ENCODE results near the gene TBCA. TPM values are rescaled to one million over a fixed set of nuclear protein-coding genes. Genes with fewer than 3 reads are reported as not detected.

The TBCA gene
- polyA plus RNA-seq, 1 of the 3 experiments (the other 2 are of a cell fraction) = 199 TPM

- POLR2A ChIA-PET = no interaction called here
- CTCF ChIA-PET = interaction anchor here (1.3 kb wide), 1 partner anchor 9 kb away, joined by 3 read pairs; no protein-coding TSS in a partner anchor
- WGBS (ENCODE audit: low lambda C conversion rate) = 21% methylated on average over 1 of the region's 1 CpG
- no peak overlapping the region for H3K4me2 ChIP-seq
- H4K20me1 ChIP-seq (ENCODE audit: insufficient read depth) = no peaks in the 10 kb centered on the region
- no peaks in the 10 kb centered on the region for H3K36me3 ChIP-seq (replicated peaks in 1 of 2; ENCODE audit: control insufficient read depth in 1 of 2, insufficient read depth in 2 of 2, low read length in 1 of 2)
- no peaks in the 10 kb centered on the region for H3K4me1 ChIP-seq (ENCODE audit: control insufficient read depth in 1 of 2, insufficient read depth in 2 of 2, low read depth in 1 of 2, low read length in 1 of 2)
- no peaks in the 10 kb centered on the region for H3K79me2 ChIP-seq (ENCODE audit: insufficient read depth)
- DNase-seq = no peak
- no peak overlapping the region for H3K4me3 ChIP-seq (ENCODE audit: low read depth in 2 of 2, low read length in 1 of 2)
- H2AFZ ChIP-seq (ENCODE audit: low read depth) = no peak overlapping the region
- 0 out of 2 replicates have a peak, but pooled peaks cover 5% of the 10 kb centered on the region for H3K9me3 ChIP-seq
- H3K9me2 ChIP-seq = no peaks in the 10 kb centered on the region
- H3K9ac ChIP-seq = no peak overlapping the region
- no peak overlapping the region for H3K27ac ChIP-seq (ENCODE audit: low read depth in 2 of 2, low read length in 1 of 2)
- no peaks in the 10 kb centered on the region for H3K27me3 ChIP-seq (ENCODE audit: insufficient read depth)
- no peaks in the 10 kb centered on the region for H3F3A ChIP-seq (replicated peaks; ENCODE audit: insufficient read depth)
- TF ChIP-seq CHD2 (IDR thresholded peaks at IDR 0.05; ENCODE audit: low read length, partially characterized antibody) (no peak), EP300 (IDR thresholded peaks at IDR 0.05; ENCODE audit: borderline replicate concordance in 1 of 2, low read depth in 1 of 2, low read length in 1 of 2) (no peak), USF1 (IDR thresholded peaks at IDR 0.05; ENCODE audit: borderline replicate concordance, low read depth) (no peak), CTCF (IDR thresholded peaks at IDR 0.05) (no peak), PBX3 (IDR thresholded peaks at IDR 0.05) (no peak), EZH2phosphoT487 (IDR thresholded peaks at IDR 0.05; ENCODE audit: borderline replicate concordance, low read depth) (no peak), NFIC (IDR thresholded peaks at IDR 0.05; ENCODE audit: borderline replicate concordance) (no peak), IRF3 (IDR thresholded peaks at IDR 0.05; ENCODE audit: low read depth, low read length) (no peak), POLR2AphosphoS5 (IDR thresholded peaks at IDR 0.05; ENCODE audit: low read depth, low read length) (no peak), SMC3 (IDR thresholded peaks at IDR 0.05; ENCODE audit: low read depth, low read length) (no peak), RXRA (IDR thresholded peaks at IDR 0.05; ENCODE audit: borderline replicate concordance, low read depth) (no peak), TAF1 (IDR thresholded peaks at IDR 0.05; ENCODE audit: borderline replicate concordance, low read depth, low read length) (no peak), FOXJ3 (CRISPR knock-in tag; IDR thresholded peaks at IDR 0.05) (no peak)
- TF ChIP-seq, protein P1, sequence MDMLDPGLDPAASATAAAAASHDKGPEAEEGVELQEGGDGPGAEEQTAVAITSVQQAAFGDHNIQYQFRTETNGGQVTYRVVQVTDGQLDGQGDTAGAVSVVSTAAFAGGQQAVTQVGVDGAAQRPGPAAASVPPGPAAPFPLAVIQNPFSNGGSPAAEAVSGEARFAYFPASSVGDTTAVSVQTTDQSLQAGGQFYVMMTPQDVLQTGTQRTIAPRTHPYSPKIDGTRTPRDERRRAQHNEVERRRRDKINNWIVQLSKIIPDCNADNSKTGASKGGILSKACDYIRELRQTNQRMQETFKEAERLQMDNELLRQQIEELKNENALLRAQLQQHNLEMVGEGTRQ (IDR thresholded peaks at IDR 0.05; ENCODE audit: borderline replicate concordance, low read depth, low read length) = no peak
- TF ChIP-seq, protein P2, sequence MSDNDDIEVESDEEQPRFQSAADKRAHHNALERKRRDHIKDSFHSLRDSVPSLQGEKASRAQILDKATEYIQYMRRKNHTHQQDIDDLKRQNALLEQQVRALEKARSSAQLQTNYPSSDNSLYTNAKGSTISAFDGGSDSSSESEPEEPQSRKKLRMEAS (IDR thresholded peaks at IDR 0.05; ENCODE audit: low read depth) = no peak
Observed at GRCh38 chr5:77798456-77798855, 22.3 kb upstream of the TBCA start.
